Smooth muscle cell (in vitro differentiated cells): ENCODE data around the gene IL11. TPM values are rescaled to one million over a fixed set of nuclear protein-coding genes. Genes with fewer than 3 reads are reported as not detected.

Experiments used
- DNase-seq: peaks from one replicate; lab custom pipeline; 2025; ENCODE audit not compliant: unreplicated experiment; lab: John Stamatoyannopoulos, UW
- H2AFZ ChIP-seq: fragments of 200-600 bp; sonication (generic); 2 replicates; pipeline ENCODE4 v1.6.0; 2016; ENCODE audit warnings: antibody characterized with exemption, low read depth, mild to moderate bottlenecking
- H3F3A ChIP-seq: fragments of 200-600 bp; sonication (generic); 2 replicates; pipeline ENCODE4 v1.6.0; 2017; ENCODE audit warnings: antibody characterized with exemption, low read depth
- H3K27ac ChIP-seq: fragments of 200-600 bp; sonication (generic); 2 replicates; pipeline ENCODE4 v1.5.1; 2016; ENCODE audit warnings: low read depth, mild to moderate bottlenecking
- H3K27me3 ChIP-seq: fragments of 200-600 bp; sonication (generic); 2 replicates; pipeline ENCODE4 v1.6.1; 2016; ENCODE audit warnings: low read depth, mild to moderate bottlenecking
- H3K36me3 ChIP-seq: fragments of 200-600 bp; sonication (generic); 2 replicates; pipeline ENCODE4 v1.5.1; 2016; ENCODE audit warnings: low read depth
- H3K4me1 ChIP-seq: fragments of 200-600 bp; sonication (generic); 2 replicates; pipeline ENCODE4 v1.5.1; 2016; ENCODE audit warnings: low read depth
- H3K4me2 ChIP-seq: fragments of 200-600 bp; sonication (generic); 2 replicates; pipeline ENCODE4 v1.6.0; 2016; ENCODE audit warnings: mild to moderate bottlenecking
- H3K4me3 ChIP-seq: fragments of 200-600 bp; sonication (generic); 2 replicates; pipeline ENCODE4 v1.5.1; 2016; ENCODE audit warnings: mild to moderate bottlenecking
- H3K79me2 ChIP-seq: fragments of 200-600 bp; sonication (generic); 2 replicates; pipeline ENCODE4 v1.6.0; 2016; ENCODE audit warnings: low read depth, mild to moderate bottlenecking
- H3K9ac ChIP-seq: fragments of 200-600 bp; sonication (generic); 2 replicates; pipeline ENCODE4 v1.6.0; 2016; ENCODE audit warnings: low read depth
- H3K9me3 ChIP-seq: fragments of 200-600 bp; sonication (generic); replicated peaks from 2 replicates; pipeline ENCODE4 v1.5.1; 2016; ENCODE audit warnings: low read depth
- H4K20me1 ChIP-seq: fragments of 200-600 bp; sonication (generic); 2 replicates; pipeline ENCODE4 v1.6.0; 2016; ENCODE audit warnings: low read depth
- WGBS: methylation state at CpG from one replicate; pipeline ENCODE4 v1.1.7; 2016; ENCODE audit warnings: low lambda C conversion rate; 5-methylcytosine and 5-hydroxymethylcytosine counted together
- polyA plus RNA-seq: library from polyadenylated mRNA; unstranded; fragments of >200 nt; fragmentation: Nextera tagmentation; extraction: Ambion mirVana; gene quantifications from 2 replicates; pipeline ENCODE4 v1.2.1, GENCODE V29; 2016
- total RNA-seq: library from RNA; depleted of rRNA; stranded (reverse); fragments of >200 nt; gene quantifications from 2 replicates; pipeline ENCODE4 v1.2.3, GENCODE V29; 2014
- TF ChIP-seq, protein P1 (sequence below): fragments of 200-600 bp; sonication (generic); IDR thresholded peaks from 2 replicates; pipeline ENCODE4 v1.5.1; 2017; ENCODE audit warnings: borderline replicate concordance, mild to moderate bottlenecking, antibody characterized with exemption; ENCODE audit not compliant: insufficient read depth, poor library complexity, severe bottlenecking

Gene IL11
- total and polyA plus RNA-seq, 2 experiments from 2014 or later = 40.1 to 66.4 TPM

DNA sequence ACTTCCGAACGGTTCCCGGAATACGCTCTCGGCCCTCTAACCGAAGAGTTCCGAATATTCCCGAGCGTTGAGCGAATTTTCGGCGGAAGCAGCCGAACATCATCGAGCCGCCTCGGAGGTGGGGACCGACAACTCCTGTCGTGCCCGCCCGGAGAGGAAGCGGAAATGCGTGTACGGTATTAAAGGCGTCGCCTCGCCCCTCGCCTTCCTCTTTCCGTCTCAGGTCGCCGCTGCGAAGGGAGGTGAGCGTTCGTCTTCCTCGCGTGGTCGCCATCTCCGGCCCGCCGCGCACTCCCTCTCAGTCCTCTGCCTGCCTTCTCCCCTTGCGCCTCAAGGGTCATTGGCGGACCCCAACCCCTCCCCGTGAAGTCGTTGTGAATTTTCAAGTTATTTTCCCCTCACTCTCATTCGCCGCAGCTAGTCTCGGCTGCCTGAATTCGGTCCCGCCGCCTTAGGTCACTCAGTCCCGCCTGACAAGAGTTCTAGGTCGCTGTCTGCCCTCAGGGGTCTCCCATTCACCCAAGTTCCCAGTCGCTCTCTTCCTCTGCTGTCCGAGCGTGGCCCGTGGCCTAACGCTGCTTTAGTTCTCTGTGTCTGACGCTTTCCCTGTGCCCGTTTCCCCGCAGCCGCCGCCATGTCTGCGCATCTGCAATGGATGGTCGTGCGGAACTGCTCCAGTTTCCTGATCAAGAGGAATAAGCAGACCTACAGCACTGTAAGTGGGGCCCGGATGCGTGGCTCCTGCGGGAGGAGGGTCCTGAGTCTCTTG is 15.6 kb upstream of the IL11 start, which contains the start of gene RPL28:
RPL28 (plus strand) TSS at position 209 of the 769 bp plus-strand sequence; CDS start at position 635, 426 bp downstream.
- Histone ChIP-seq H3K9me3 (no peaks in the 10 kb centered on the region), H3K79me2 (peaks cover 39% of the 10 kb centered on the region), H3K4me1 (peaks cover 33% of the 10 kb centered on the region), H3K36me3 (no peaks in the 10 kb centered on the region), H3K27me3 (no peaks in the 10 kb centered on the region), H2AFZ (peak within 1 kb of the TSS; percentile 89), H4K20me1 (peaks cover 51% of the 10 kb centered on the region), H3K27ac (peak within 1 kb of the TSS; percentile 90), H3K4me3 (peak within 1 kb of the TSS; percentile 85), H3K9ac (peak within 1 kb of the TSS; percentile 92), H3F3A (peaks cover 9% of the 10 kb centered on the region), H3K4me2 (peak within 1 kb of the TSS; percentile 93)
- TF ChIP-seq, protein P1, sequence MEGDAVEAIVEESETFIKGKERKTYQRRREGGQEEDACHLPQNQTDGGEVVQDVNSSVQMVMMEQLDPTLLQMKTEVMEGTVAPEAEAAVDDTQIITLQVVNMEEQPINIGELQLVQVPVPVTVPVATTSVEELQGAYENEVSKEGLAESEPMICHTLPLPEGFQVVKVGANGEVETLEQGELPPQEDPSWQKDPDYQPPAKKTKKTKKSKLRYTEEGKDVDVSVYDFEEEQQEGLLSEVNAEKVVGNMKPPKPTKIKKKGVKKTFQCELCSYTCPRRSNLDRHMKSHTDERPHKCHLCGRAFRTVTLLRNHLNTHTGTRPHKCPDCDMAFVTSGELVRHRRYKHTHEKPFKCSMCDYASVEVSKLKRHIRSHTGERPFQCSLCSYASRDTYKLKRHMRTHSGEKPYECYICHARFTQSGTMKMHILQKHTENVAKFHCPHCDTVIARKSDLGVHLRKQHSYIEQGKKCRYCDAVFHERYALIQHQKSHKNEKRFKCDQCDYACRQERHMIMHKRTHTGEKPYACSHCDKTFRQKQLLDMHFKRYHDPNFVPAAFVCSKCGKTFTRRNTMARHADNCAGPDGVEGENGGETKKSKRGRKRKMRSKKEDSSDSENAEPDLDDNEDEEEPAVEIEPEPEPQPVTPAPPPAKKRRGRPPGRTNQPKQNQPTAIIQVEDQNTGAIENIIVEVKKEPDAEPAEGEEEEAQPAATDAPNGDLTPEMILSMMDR = no peak
- DNase-seq = peak; percentile 84
- 1% methylated on average over 68 of the region's 68 CpGs for WGBS

DNA sequence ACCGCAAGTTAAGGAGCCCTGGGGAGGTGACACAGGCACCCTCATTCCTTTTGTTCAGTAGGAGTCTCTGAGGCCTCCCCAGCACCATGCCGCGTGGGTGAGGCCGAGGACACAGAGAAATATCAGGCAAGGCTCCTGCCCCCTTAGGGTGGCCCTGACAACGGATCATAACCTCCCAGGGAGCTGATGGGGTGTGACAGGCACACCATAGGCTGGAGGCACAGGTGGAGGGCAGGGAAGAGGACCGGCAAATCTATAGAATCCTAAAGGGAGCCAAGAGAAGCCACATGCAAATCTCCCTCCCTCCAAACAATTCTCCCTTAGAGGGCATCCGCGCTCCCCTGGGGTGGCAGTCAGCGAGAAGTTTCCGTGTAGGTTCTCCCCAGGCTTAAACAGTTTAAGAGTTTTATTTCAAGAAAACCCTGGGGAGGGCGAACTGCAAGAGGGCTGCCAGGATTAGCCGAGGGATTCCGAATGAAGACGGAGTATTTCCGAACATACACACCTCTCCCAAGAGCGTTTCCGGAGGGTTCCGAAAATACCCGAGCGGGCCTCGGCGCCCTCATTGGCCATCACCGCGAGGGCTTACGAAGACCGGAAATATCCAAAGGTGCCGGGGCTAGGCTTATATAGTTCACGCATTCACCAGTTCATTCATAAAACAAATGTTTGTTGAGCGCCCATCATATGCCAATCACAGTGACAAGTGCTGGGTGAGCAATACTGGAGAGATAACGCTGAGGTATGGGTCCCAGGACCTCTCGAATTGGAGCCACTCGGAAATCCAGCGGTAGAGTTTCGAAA is 14.9 kb upstream of the IL11 start:
- Histone ChIP-seq H3K4me3 (peak overlapping the region; percentile 85), H2AFZ (peak overlapping the region; percentile 89), H3K9me3 (no peaks in the 10 kb centered on the region), H3K79me2 (peaks cover 39% of the 10 kb centered on the region), H3K4me2 (peak overlapping the region; percentile 89), H3F3A (peaks cover 9% of the 10 kb centered on the region), H3K9ac (peak overlapping the region; percentile 92), H4K20me1 (peaks cover 44% of the 10 kb centered on the region), H3K4me1 (peaks cover 33% of the 10 kb centered on the region), H3K27me3 (no peaks in the 10 kb centered on the region), H3K27ac (peak overlapping the region; percentile 90), H3K36me3 (no peaks in the 10 kb centered on the region)
- TF ChIP-seq, protein P1 = no peak
- peak; percentile 84 for DNase-seq
- WGBS = 7% methylated on average over 34 of the region's 34 CpGs

DNA sequence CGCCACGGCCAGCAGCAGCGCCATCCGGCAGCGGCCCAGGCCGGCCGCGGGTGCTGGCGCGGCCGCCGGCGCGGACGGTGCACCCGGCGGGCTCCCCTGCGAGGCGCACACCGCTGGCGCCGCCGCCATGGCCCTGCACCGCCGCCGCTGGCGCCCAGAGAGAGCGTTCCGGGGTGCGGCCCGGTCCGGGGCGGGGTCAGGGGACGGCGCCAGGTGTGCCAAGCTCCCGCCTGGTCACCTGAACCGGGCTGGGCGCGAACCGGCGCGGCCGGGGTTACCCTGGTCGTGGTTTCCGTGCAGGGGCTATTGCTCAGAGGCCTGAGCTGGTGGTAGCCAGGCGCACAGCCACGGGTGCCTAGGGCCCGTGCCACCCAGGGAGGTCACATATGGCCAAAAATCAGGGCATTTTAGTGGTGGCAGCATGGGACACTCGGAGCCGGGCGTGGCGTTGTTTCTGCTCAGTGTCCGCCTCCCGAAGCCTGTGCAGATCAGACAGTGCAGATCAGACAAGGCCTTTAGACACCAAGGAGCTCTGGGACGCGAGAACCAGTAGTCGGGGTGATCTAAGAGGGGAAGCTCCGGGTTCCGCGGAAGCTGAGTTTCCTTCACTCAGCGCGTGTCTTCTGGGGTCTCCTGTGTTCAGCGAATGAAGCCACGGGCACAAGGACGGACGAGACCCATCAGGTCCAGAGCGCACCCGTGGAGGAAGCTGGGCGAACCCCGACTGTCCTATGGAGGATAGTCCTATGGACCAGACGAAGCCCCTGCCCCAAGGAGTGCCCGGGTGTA is 14.1 kb upstream of the IL11 start, which contains the start of gene TMEM238:
TMEM238 (minus strand) TSS at position 162 of the 789 bp plus-strand sequence; CDS start at position 129, 33 bp downstream.
- TF ChIP-seq, protein P1 = no peak
- Histone ChIP-seq H3K4me3 (peak within 1 kb of the TSS; percentile 85), H3K27ac (peak within 1 kb of the TSS; percentile 90), H3K27me3 (no peaks in the 10 kb centered on the region), H3F3A (peaks cover 9% of the 10 kb centered on the region), H3K9me3 (no peaks in the 10 kb centered on the region), H4K20me1 (peaks cover 36% of the 10 kb centered on the region), H2AFZ (peak within 1 kb of the TSS; percentile 89), H3K4me2 (peak within 1 kb of the TSS; percentile 89), H3K4me1 (peaks cover 33% of the 10 kb centered on the region), H3K9ac (peak within 1 kb of the TSS; percentile 92), H3K36me3 (no peaks in the 10 kb centered on the region), H3K79me2 (peaks cover 35% of the 10 kb centered on the region)
- WGBS = 20% methylated on average over 62 of the region's 72 CpGs
- no peak for DNase-seq
